Brain microvascular endothelial cell (primary cell): ENCODE measurements around the gene TRPV5.

Source experiments
- DNase-seq: peaks from one replicate; pipeline ENCODE4 v3.0.0-alpha.2; 2020
- H3K27ac ChIP-seq: fragments of 250-450 bp; sonication (Bioruptor Pico); 2 replicates; pipeline ENCODE4 v1.5.1; 2020; ENCODE audit warnings: mild to moderate bottlenecking, moderate library complexity
- H3K27me3 ChIP-seq: fragments of 250-450 bp; sonication (Bioruptor Pico); replicated peaks from 2 replicates; pipeline ENCODE4 v1.5.1; 2020; ENCODE audit warnings: mild to moderate bottlenecking
- H3K36me3 ChIP-seq: fragments of 250-450 bp; sonication (Bioruptor Pico); replicated peaks from 2 replicates; pipeline ENCODE4 v1.5.1; 2020; ENCODE audit warnings: mild to moderate bottlenecking
- H3K4me3 ChIP-seq: 2 replicates; pipeline ENCODE4 v1.5.1; 2011; ENCODE audit warnings: low read depth, mild to moderate bottlenecking, control low read depth, low read length, moderate library complexity
- in situ Hi-C: cut with HindIII; loops from 2 replicates; pipeline ENCODE4 v1.10.0; 2017; ENCODE audit warnings: low sequenced_read_pairs, low pct_ligation_motif_present
- TF ChIP-seq, protein P1 (sequence below): IDR thresholded peaks from 2 replicates; pipeline ENCODE4 v1.5.1; 2011; ENCODE audit warnings: low read depth, mild to moderate bottlenecking, moderate library complexity, low read length, control low read depth, inconsistent platforms; ENCODE audit errors: missing control alignments

The TRPV5 gene

DNA sequence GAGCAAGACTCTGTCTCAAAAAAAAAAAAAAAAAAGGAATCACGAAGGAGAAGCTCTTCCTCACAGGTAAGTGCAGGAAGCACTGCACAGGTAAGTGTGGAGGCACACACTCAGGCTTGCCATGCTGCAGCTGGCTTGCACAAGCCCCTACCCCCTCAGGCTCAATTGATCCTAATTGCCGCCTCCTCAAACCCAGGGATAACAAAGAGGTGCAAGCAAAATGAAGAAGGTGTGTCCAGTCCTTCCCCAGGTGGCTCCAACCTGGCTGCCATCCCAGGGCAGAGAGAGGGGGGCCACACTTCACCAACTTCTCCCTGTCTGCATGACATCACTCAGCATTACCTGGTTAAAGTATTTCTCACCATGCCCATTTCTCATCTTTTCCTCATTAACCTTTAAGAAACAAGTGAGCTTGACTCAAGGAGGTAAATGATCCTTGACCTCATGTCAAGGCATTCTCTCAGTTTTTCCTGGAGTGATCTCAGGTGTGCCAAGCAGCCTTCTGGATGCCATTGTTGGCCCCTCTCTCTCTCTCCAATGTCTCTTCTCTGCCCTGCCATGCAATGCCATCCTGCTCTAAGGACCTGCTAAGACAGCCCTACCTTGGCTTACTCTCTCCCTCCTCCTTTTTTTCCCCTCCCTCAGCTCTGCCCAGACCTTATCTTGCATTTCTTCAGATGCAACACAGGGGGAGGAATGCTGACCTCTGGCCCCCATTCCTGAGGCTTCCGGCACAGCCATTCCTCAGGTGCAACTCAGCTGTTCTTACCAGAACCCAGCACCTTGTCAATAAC, 35.0 kb downstream of the TRPV5 start:
- TF ChIP-seq, protein P1, sequence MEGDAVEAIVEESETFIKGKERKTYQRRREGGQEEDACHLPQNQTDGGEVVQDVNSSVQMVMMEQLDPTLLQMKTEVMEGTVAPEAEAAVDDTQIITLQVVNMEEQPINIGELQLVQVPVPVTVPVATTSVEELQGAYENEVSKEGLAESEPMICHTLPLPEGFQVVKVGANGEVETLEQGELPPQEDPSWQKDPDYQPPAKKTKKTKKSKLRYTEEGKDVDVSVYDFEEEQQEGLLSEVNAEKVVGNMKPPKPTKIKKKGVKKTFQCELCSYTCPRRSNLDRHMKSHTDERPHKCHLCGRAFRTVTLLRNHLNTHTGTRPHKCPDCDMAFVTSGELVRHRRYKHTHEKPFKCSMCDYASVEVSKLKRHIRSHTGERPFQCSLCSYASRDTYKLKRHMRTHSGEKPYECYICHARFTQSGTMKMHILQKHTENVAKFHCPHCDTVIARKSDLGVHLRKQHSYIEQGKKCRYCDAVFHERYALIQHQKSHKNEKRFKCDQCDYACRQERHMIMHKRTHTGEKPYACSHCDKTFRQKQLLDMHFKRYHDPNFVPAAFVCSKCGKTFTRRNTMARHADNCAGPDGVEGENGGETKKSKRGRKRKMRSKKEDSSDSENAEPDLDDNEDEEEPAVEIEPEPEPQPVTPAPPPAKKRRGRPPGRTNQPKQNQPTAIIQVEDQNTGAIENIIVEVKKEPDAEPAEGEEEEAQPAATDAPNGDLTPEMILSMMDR: no peak
- Histone ChIP-seq H3K27me3 (peaks cover 5% of the 10 kb centered on the region), H3K4me3 (no peak overlapping the region), H3K27ac (no peak overlapping the region), H3K36me3 (no peaks in the 10 kb centered on the region)
- no peak for DNase-seq
- in situ Hi-C loops: no loop called here

DNA sequence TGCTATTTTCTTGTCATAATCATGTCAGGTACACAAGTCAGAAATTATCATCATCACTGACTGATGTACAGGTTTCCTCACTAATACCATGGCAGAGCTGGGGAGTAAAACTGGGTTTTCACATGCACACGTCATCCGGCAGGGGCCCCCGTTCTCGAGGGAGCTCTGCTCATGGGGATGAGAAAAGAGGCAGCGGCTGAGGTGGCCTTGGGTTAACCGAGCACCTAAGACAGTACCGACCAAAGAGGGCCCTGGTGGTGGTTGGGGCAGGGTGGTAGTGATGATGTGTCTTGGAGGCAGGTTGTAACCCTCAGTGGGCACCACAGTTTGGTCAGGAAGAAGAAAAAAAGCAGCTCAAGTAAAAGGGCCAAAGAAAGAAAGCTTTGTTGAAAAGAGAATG, 35.9 kb downstream of the TRPV5 start:
- DNase-seq: no peak
- Histone ChIP-seq H3K4me3 (no peak overlapping the region), H3K36me3 (no peaks in the 10 kb centered on the region), H3K27me3 (peaks cover 5% of the 10 kb centered on the region), H3K27ac (no peak overlapping the region)
- TF ChIP-seq, protein P1: no peak
- in situ Hi-C loops: no loop called here

DNA sequence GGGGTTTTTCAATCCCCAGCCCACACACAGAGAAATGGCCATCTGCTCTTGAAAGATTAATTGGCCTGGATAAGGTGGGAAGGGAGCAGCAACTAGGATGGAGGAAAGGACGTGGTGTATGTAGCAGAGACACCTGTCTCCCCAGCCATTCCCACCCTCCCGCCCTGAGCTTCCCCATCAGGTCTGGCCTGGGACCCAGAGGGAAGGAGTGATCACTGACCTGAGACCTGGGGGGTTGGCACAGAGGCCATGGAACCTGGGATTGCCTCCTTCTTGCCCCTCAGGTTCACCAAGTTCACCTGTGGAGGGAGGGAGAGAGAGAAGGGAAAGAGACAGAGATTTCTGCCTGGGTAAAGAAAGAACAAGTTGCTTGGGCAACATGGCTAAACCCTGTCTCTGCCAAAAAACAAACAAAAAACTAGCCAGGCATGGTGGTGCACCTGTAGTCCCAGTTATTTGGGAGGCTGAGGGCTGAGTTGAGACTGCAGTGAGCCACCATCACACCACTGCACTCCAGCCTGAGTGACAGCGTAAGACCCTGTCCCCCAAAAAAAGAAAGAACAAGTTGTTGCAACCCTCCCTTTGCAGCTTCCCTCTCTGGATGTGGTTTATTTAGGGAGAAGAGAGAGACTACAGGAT, 36.7 kb downstream of the TRPV5 start:
- H3K4me3 ChIP-seq: no peak overlapping the region
- TF ChIP-seq, protein P1: no peak
- no peaks in the 10 kb centered on the region for H3K36me3 ChIP-seq
- H3K27me3 ChIP-seq: peaks cover 5% of the 10 kb centered on the region
- in situ Hi-C loops: no loop called here
- H3K27ac ChIP-seq: no peak overlapping the region
- no peak for DNase-seq

DNA sequence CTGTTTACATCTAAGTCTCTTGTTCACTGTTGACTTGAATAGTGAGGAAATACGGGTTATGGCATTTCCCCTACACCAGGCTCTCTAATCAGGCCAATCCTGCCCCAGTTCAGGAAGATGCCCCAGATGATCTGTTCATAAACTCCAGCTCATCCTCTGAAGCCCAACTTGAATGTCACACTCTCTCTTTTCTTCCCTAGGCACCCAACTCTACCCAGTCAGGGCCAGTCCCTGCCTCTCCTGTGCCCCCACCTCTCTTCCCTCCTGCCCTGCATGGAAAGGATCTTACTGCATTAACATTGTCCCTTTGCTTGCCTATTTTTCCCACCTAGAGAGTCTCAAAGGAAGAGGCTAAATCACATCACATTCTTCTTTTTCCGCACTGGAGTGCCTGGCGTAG, 37.4 kb downstream of the TRPV5 start:
- H3K27ac ChIP-seq: no peak overlapping the region
- peaks cover 5% of the 10 kb centered on the region for H3K27me3 ChIP-seq
- no peaks in the 10 kb centered on the region for H3K36me3 ChIP-seq
- in situ Hi-C loops: no loop called here
- no peak for DNase-seq
- TF ChIP-seq, protein P1: no peak
- H3K4me3 ChIP-seq: no peak overlapping the region

DNA sequence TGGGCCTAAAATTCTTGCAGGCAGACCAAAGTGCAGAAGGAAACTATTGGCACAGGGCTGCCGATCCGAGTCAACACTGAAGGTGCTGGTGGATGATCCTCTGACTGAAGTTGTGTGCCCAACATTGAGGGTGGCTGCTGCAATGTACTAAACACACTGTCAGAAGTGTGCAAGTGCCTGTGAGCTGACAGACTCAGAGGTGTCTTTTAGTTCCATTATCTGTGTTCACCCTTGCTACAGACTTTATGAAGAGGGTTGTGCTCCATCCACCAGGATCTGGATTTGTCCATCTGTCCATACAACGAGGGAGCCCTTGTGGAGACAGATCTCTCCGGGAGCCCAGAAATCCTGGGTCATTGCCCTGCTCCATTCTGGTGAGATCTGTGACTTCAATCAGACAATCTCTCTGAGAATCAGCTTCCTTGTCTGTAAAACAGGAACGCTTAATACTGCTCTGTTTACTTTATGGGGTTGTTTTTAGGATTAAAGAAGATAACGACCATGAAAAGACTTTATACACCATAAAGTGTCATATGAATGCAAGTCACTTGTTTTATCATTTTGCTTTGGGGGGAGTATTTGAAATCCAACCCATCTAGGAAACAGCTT, 38.5 kb downstream of the TRPV5 start:
- no peak for DNase-seq
- Histone ChIP-seq H3K4me3 (no peak overlapping the region), H3K27ac (no peak overlapping the region), H3K36me3 (no peaks in the 10 kb centered on the region), H3K27me3 (peaks cover 5% of the 10 kb centered on the region)
- TF ChIP-seq, protein P1: no peak
- in situ Hi-C loops: no loop called here
